Uterus (tissue), 4 donors: ENCODE measurements around the gene IP6K1. TPM values are rescaled to one million over a fixed set of nuclear protein-coding genes. Genes with fewer than 3 reads are reported as not detected.
"Not testable (repeated sequence)": the region's sequence is repeated elsewhere in the genome, so short reads cannot be mapped to it uniquely, and the experiment has no call there.

ENCODE experiments used
- DNase-seq, 2 donors: peaks; one replicate each; pipeline ENCODE4 v3.0.0-alpha.2; 2019 to 2020
- H3K27ac ChIP-seq, 2 donors: fragments of 200-600 bp; sonication (generic); 1 replicate in 1 of 2; 2 replicates in 1 of 2; pipeline ENCODE4 v1.5.1; 2016 to 2018
- H3K27me3 ChIP-seq, 2 donors: fragments of 200-600 bp; sonication (generic); one replicate each; pipeline ENCODE4 v1.5.1; 2018 to 2019; ENCODE audit warnings: control low read depth in 1 of 2
- H3K36me3 ChIP-seq, 2 donors: fragments of 200-600 bp; sonication (generic); one replicate each; pipeline ENCODE4 v1.5.1; 2019; ENCODE audit warnings: control low read depth in 1 of 2
- H3K4me1 ChIP-seq, 2 donors: fragments of 200-600 bp; sonication (generic); one replicate each; pipeline ENCODE4 v1.5.1; 2018 to 2019; ENCODE audit warnings: control low read depth in 1 of 2
- H3K4me3 ChIP-seq, 2 donors: fragments of 200-600 bp; sonication (generic); 1 replicate in 1 of 2; 2 replicates in 1 of 2; pipeline ENCODE4 v1.5.1; 2018 to 2019; ENCODE audit warnings: mild to moderate bottlenecking in 1 of 2
- H3K9me3 ChIP-seq, 2 donors: fragments of 200-600 bp; sonication (generic); one replicate each; pipeline ENCODE4 v1.5.1; 2019; ENCODE audit warnings: control low read depth in 1 of 2
- POLR2A ChIP-seq, 2 donors: fragments of 450-650 bp; IDR thresholded peaks; one replicate each; pipeline ENCODE4 v1.6.1; 2016; ENCODE audit warnings: antibody characterized with exemption in 2 of 2, mild to moderate bottlenecking in 1 of 2, moderate library complexity in 1 of 2
- intact Hi-C: fragments of 100-400 bp; cut with DNase I; formaldehyde crosslinking; loops from one replicate; pipeline ENCODE4 v1.15.1; 2023; ENCODE audit warnings: low total_unique reads
- total RNA-seq, 4 donors: library from RNA; depleted of rRNA in 3 of 4; stranded (reverse); fragments of >200 nt in 3 of 4; gene quantifications; one replicate each; pipeline versions ENCODE4 v1.1.0 to v1.2.4, GENCODE V29; 2014 to 2023
- TF ChIP-seq, protein P1 (sequence below), 4 experiments: fragments of 200-600 bp in 2 of 4; fragments of 450-650 bp in 2 of 4; sonication (generic) in 2 of 4; IDR thresholded peaks; one replicate each; pipeline ENCODE4 v1.5.1; 2016 to 2019; ENCODE audit warnings: antibody characterized with exemption in 4 of 4, mild to moderate bottlenecking in 2 of 4, moderate library complexity in 1 of 4
- donor health status: DM: yes; HTN: yes; CAD: no.

IP6K1 gene
- total RNA-seq, 4 donors from 2014 or later, result 41.8 to 58.4 (median 50.9) TPM

DNA sequence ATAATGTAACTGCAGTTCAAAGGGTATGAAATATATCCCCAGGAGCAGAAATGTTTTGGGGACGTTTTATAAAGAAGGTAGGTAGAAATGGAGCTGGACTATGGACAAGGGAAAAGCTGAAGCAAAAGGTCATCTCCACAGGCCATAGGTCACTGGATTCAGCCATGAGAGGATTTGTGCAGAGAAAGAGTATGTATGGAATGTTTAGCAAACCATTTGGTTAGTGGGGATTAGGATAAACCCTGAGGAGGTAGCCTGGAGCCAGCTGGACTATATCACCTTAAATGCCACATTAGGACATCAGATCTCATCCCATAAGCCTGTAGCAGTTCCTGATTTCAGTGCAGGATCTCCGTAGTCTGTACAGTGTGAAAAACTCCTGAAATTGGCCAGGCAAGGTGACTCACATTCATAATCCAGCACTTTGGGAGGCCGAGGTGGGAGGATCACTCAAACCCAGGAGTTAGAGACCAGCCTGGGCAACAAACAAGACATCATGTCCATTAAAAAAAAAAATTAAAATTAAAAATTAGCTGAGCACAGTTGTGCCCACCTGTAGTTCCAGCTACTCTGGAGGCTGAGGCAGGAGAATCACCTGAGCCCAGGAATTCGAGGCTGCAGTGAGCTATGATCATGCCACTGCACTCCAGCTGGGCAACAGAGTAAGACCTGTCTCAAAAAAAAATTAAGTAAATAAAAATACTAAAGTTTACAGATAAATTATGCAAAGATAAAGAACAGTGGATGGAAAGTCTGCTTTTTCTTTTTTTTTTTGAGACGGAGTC, 4.7 kb downstream of the IP6K1 start:
- intact Hi-C loops, result no loop called here

DNA sequence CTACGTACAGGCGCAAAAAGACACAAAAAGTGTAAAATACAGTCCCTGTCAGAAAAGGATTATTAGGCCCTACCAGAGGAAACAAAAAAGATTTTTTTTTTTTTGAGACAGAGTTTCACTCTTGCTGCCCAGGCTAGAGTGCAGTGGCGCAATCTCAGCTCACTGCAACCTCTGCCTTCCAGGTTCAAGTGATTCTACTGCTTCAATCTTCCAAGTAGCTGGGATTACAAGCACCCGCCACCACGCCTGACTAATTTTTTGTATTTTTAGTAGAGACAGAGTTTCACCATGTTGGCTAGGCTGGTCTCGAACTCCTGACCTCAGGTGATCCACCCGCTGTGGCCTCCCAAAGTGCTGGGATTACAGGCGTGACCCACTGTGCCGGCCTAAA, 5.4 kb downstream of the IP6K1 start:
- H3K36me3 ChIP-seq, intact Hi-C loops: not testable (repeated sequence)
- peaks cover 0 to 14% of the 10 kb centered on the region in 2 donors for H3K4me1 ChIP-seq

More for the DNA sequence above, 4.7 kb downstream of the IP6K1 start:
- no peak for DNase-seq
- Histone ChIP-seq H3K27me3 (no peaks in the 10 kb centered on the region), H3K4me3 (no peak overlapping the region), H3K27ac (no peak overlapping the region), H3K9me3 (no peaks in the 10 kb centered on the region), H3K36me3 (no peaks in the 10 kb centered on the region), H3K4me1 (peaks cover 0 to 14% of the 10 kb centered on the region in 2 donors)
- TF ChIP-seq, protein P1, sequence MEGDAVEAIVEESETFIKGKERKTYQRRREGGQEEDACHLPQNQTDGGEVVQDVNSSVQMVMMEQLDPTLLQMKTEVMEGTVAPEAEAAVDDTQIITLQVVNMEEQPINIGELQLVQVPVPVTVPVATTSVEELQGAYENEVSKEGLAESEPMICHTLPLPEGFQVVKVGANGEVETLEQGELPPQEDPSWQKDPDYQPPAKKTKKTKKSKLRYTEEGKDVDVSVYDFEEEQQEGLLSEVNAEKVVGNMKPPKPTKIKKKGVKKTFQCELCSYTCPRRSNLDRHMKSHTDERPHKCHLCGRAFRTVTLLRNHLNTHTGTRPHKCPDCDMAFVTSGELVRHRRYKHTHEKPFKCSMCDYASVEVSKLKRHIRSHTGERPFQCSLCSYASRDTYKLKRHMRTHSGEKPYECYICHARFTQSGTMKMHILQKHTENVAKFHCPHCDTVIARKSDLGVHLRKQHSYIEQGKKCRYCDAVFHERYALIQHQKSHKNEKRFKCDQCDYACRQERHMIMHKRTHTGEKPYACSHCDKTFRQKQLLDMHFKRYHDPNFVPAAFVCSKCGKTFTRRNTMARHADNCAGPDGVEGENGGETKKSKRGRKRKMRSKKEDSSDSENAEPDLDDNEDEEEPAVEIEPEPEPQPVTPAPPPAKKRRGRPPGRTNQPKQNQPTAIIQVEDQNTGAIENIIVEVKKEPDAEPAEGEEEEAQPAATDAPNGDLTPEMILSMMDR (IDR thresholded peaks at IDR 0.05), result no peak
- no peak for TF ChIP-seq POLR2A (IDR thresholded peaks at IDR 0.05)

DNA sequence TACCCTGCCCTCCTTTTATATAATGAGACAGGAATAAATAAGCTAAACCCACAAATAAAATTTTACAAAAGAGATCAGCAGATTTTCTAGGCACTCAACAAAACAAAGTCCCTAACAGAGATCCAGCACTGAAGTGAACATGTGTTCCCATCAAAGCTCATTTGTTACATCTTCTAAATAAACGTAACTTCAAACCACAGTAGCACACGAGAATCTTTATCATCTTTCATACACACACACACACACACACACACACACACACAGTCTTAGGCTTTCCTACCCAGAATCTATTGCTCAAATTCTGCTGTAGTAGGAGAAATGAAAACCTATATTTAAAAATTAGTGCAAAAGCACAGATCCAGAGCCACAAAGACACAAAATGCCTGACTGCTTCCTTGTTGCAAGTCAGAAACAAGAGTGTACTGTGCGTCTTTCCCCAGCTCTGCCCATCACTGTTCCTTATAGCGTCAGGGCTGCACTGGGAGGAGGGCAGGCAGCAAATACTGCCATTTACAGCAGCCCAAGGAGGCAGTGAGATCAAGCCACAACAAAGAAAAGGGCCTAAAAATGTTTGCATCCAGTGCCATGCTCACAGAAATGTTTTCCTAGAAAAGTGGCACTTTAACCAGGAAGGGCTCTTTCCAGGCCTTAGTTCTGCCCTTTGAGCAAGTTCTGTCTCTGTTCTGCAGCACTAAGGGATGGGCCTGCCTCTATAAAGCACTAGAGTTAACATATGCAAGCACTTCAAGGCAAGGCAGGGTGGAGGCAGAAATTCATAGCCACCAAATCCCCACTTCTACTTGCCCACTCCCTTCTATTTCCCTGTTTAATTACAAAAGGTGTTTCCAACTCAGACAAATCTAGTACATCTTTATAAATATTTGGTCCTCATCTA, 6.0 kb downstream of the IP6K1 start:
- peaks cover 0 to 14% of the 10 kb centered on the region in 2 donors for H3K4me1 ChIP-seq
- H3K4me3 ChIP-seq, result no peak overlapping the region
- DNase-seq, result no peak
- no peaks in the 10 kb centered on the region for H3K27me3 ChIP-seq
- H3K27ac ChIP-seq, result no peak overlapping the region
- H3K9me3 ChIP-seq, result no peaks in the 10 kb centered on the region
- no peaks in the 10 kb centered on the region for H3K36me3 ChIP-seq
- intact Hi-C loops, result no loop called here
- TF ChIP-seq, protein P1 (IDR thresholded peaks at IDR 0.05), result no peak
- TF ChIP-seq POLR2A (IDR thresholded peaks at IDR 0.05), result no peak

More for the DNA sequence above, 5.4 kb downstream of the IP6K1 start:
- not testable (repeated sequence) for H3K4me3 ChIP-seq, H3K9me3 ChIP-seq, H3K27me3 ChIP-seq, H3K27ac ChIP-seq, DNase-seq

DNA sequence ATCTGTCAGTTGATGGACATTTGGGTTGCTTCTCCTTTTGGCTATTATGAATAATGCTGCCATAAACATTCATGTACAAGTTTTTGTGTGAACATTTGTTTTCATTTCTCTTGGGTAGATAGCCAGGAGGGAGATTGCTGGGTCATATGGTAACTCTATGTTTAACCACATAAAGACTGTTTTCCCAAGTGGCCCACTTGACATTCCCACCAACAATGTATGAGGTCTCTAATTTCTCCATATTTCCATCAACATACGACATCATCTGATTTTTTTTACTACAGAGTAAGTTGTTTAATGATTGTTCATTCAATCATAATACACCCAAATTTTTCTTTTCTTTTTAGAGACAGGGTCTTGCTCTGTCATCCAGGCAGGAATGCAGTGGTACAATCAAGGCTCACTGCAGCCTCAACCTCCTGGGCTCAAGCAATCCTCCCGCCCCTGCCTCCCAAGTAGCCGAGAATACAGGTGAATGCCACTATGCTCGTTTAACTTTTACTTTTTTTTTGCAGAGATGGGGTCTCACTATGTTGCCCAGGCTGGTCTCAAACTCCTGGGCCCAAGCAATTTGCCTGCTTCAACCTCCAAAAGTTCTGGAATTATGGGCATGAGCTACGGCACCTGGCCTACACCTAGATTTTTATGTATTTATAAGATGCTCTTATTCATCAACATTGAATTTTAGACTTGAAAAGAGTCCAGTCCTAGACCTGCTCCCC, 6.8 kb downstream of the IP6K1 start:
- intact Hi-C loops, result no loop called here
- peaks cover 0 to 11% of the 10 kb centered on the region in 2 donors for H3K4me1 ChIP-seq
- DNase-seq, result no peak

DNA sequence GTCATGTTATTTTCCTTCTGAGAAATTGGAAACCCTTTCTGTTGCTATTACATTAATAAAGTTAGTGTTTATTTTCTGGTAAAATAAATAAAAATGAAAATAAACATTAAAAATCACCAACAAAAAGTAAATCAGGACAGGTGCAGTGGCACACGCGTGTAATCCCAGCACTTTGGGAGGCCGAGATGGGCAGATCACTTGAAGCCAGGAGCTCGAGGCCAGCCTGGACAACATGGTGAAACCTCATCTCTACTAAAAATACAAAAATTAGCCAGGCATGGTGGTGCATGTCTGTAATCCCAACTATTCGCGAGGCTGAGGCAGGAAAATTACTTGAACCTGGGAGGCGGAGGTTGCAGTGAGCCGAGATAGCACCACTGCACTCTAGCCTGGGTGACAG, 10.2 kb downstream of the IP6K1 start:
- H3K27ac ChIP-seq, DNase-seq, H3K27me3 ChIP-seq, intact Hi-C loops, H3K4me3 ChIP-seq, H3K9me3 ChIP-seq, H3K36me3 ChIP-seq, H3K4me1 ChIP-seq: not testable (repeated sequence)

More for the DNA sequence above, 6.8 kb downstream of the IP6K1 start:
- H3K27me3 ChIP-seq, result no peaks in the 10 kb centered on the region
- H3K4me3 ChIP-seq, result no peak overlapping the region
- no peak overlapping the region for H3K27ac ChIP-seq
- H3K36me3 ChIP-seq, result no peaks in the 10 kb centered on the region
- no peaks in the 10 kb centered on the region for H3K9me3 ChIP-seq
- TF ChIP-seq, protein P1 (IDR thresholded peaks at IDR 0.05), result no peak
- no peak for TF ChIP-seq POLR2A (IDR thresholded peaks at IDR 0.05)
